ENCODE measurements around the gene MTHFD1L.

- no peak for TF ChIP-seq TAF1 (IDR thresholded peaks at IDR 0.05; ENCODE audit: borderline replicate concordance, insufficient read depth, low read length)
- no peak for TF ChIP-seq POLR2AphosphoS5 (IDR thresholded peaks at IDR 0.05; ENCODE audit: low read depth, low read length)
- TF ChIP-seq REST (IDR thresholded peaks at IDR 0.05; ENCODE audit: insufficient read depth in 1 of 2, low read depth in 2 of 2, low read length in 2 of 2), result no peak
- no peak for TF ChIP-seq FOXP2 (optimal IDR thresholded peaks at IDR 0.05; ENCODE audit: borderline replicate concordance, extremely low read depth, extremely low read length, insufficient read depth)
- TF ChIP-seq SIN3A (IDR thresholded peaks at IDR 0.05; ENCODE audit: borderline replicate concordance, insufficient read depth, low read length), result no peak
These were observed 142.9 kb downstream of the MTHFD1L start for GRCh38 chr6:151008425-151008824.
